Limb (tissue), 2 donors: ENCODE results near the gene WBP2NL.

ENCODE experiments used
- DNase-seq, 2 donors: peaks; one replicate each; pipeline ENCODE4 v3.0.0-alpha.2; 2016; ENCODE audit errors: extremely low spot score in 2 of 2

The WBP2NL gene

GRCh38 chr22:41976961-41977566 lies 21.5 kb upstream of the WBP2NL start:
- peak in 1 of 2 donors; percentile 61 for DNase-seq

GRCh38 chr22:41978732-41979131 lies 19.9 kb upstream of the WBP2NL start:
- no peak for DNase-seq

- no peak for DNase-seq
Observed at GRCh38 chr22:41979423-41980250, 19.0 kb upstream of the WBP2NL start.

- no peak for DNase-seq
Observed at GRCh38 chr22:41982865-41983264, 15.7 kb upstream of the WBP2NL start.

GRCh38 chr22:41983513-41984405 lies 14.8 kb upstream of the WBP2NL start:
- no peak for DNase-seq

- no peak for DNase-seq
Observed at GRCh38 chr22:41987276-41987675, 11.3 kb upstream of the WBP2NL start.

GRCh38 chr22:41989246-41989645 lies 9.3 kb upstream of the WBP2NL start:
- no peak for DNase-seq

GRCh38 chr22:41991111-41991510 lies 7.5 kb upstream of the WBP2NL start:
- no peak for DNase-seq

GRCh38 chr22:41992496-41992895 lies 6.1 kb upstream of the WBP2NL start:
- DNase-seq, result no peak

GRCh38 chr22:41995211-41995610 lies 3.4 kb upstream of the WBP2NL start:
- no peak for DNase-seq

GRCh38 chr22:41996826-41997225 lies 1.8 kb upstream of the WBP2NL start:
- no peak for DNase-seq

GRCh38 chr22:42000466-42000865 lies 1.9 kb downstream of the WBP2NL start:
- DNase-seq, result no peak

- DNase-seq, result no peak
Observed at GRCh38 chr22:42001121-42001520, 2.5 kb downstream of the WBP2NL start.

- no peak for DNase-seq
Observed at GRCh38 chr22:42001706-42002105, 3.1 kb downstream of the WBP2NL start.

- no peak for DNase-seq
Observed at GRCh38 chr22:42007922-42008321, 9.3 kb downstream of the WBP2NL start.

GRCh38 chr22:42010778-42011177 lies 12.2 kb downstream of the WBP2NL start:
- DNase-seq, result no peak

- DNase-seq, result no peak
Observed at GRCh38 chr22:42013385-42013784, 14.8 kb downstream of the WBP2NL start.

- no peak for DNase-seq
Observed at GRCh38 chr22:42016111-42016510, 17.5 kb downstream of the WBP2NL start.

GRCh38 chr22:42018224-42018623 lies 19.6 kb downstream of the WBP2NL start:
- DNase-seq, result no peak

- no peak for DNase-seq
Observed at GRCh38 chr22:42021571-42021970, 23.0 kb downstream of the WBP2NL start.

GRCh38 chr22:42022162-42022847 lies 23.7 kb downstream of the WBP2NL start:
- DNase-seq, result no peak
